NCI-H526 (cell line): ENCODE data around the gene SRRM5.
"Not testable (repeated sequence)": the region's sequence is repeated elsewhere in the genome, so short reads cannot be mapped to it uniquely, and the experiment has no call there.

Experiments used
- DNase-seq, 2 experiments: peaks; one replicate each; lab custom pipeline; 2025; lab: John Stamatoyannopoulos, UW

Gene SRRM5, protein sequence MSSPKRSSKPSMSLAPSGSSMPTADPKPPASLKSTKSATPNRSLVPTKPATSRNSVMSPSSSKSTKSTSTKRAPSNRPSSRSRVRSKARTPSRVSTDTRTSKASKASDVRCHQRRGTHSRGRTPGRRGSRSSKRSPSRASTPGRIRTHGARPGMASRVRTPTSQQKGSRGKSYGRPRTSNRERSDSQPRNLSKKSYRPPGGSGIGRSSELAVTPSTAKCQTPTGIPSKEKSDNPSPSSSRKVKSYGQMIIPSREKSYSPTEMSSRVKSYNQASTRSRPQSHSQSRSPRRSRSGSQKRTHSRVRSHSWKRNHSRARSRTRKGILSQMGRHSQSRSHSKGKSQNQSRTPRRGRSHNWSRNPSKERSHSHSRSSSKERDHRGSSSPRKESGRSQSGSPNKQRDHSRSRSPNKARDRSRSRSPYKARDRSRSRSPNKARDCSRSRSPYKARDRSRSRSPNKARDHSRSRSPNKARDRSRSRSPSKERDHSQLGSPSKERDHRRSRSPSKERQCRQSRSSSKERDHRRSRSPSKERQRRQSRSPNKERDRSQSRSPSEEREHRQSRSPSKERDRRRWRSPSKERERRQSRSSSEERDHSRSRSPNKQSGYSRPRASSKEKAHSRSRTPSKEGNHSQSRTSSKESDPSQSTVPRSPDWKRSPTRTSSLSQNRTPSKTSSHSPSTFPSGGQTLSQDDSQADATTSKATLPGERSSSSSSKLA

DNA sequence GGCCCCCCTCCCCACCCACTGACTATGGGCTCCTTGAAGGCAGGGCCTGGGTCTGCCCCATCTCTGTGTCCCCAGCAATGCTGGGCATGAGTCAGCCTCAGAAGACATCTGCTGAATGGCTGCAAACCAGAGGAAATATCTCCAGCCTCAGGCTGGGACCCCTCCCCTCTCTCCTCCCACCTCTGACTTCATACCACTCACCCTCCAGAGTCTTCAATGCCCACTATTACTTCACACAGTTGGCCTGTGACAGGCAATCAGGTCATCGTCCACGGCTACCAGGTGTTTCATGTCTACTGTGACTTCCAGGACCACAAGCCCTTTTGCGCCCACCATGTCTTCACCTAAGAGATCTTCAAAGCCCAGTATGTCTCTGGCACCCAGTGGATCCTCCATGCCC is at the start of gene SRRM5:
SRRM5 (plus strand) TSS at position 301 of the 400 bp plus-strand sequence; CDS start at position 335, 34 bp downstream.
- no peak for DNase-seq

DNA sequence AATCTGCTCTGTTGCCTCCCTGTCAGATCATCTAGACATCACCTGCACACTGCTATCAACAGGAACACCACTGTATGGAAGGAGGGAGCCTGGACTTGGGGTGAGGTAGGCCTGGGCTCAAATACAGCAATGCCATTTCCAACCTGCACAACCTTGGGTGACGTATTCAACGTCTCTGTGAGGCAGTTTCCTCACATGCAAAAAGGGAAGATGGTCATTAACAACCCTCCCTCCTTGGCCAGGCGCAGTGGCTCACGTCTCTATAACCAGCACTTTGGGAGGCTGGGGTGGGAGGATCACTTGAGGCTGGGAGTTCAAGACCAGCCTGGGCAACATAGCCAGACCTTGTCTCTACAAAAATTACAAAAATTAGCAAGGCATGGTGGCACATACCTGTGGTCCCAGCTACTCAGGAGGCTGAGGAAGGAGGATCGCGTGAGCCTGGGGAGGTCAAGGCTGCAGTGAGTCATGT is 49.6 kb upstream of the SRRM5 start:
- no peak for DNase-seq

DNA sequence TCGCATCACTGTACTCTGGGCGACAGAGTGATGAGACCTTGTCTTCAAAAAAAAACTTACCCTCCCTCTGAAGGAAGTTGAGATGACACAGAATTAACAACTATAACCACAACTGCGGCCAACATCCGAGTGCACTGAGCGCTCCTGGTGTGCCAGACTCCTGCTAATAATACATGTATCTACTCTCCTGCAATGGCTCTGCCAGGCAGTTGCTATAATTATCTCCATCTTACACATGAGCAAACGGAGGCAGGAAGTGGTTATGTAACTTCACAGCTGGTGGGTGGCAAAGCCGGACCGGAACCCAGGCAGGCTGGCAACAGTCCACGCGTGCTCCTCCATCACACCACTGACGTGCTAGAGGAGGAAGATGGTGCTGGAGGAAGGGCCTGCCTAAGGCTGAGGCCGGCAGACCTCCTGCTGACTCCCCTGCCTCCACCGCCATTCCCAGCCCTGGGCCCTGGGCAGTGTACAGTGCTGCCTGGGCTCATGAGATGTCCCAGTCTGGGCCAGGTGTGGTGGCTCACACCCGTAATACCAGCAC is 49.1 kb upstream of the SRRM5 start:
- no peak for DNase-seq

DNA sequence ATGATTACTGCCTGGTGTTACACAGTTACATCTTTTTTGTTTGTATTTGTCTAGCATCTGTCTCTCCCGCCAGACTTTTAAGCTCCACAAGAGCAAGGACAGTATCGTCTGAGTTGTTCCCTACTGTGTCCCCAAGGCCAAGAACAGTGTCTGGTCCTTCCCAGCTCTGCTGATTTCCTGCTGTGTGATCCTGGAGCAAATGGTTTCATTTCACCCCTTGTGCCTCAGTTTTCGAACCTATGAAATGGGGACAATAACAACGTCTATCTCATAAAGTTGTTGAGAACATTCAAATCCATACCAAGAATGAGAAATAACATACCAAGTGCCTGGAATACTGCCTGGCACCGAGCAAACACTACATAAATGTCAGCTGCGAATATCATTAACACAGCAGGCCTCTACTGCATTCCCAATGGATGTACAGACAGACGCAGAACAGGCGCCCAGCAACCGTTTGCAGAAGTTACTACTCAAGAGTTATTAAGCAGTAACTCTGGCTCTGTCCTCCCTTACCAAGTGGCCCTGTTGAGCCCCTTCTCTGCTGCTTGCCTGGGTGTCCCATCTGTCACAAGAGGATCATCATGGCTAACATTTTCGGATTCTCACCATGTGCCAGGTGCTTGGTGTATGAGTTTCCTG is 48.0 kb upstream of the SRRM5 start:
- no peak for DNase-seq

DNA sequence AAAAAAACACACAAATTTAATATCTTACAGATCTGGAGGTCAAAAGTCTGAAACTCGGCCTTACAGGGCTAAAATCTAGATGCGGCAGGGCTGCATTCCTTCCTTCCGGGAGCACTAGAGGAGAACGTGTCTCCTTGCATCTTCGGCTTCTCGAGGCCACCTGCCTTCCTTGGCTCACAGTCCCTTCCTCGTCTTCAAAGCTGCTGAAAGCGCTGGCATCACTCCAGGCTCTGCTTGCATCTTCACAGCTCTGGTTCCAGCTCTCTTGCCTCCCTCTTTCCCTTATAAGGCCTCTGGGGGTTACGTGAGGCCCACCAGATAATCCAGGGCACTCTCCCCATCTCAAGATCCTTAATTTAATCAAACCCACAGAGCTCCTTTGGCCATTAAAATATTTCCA is 47.1 kb upstream of the SRRM5 start:
- no peak for DNase-seq

DNA sequence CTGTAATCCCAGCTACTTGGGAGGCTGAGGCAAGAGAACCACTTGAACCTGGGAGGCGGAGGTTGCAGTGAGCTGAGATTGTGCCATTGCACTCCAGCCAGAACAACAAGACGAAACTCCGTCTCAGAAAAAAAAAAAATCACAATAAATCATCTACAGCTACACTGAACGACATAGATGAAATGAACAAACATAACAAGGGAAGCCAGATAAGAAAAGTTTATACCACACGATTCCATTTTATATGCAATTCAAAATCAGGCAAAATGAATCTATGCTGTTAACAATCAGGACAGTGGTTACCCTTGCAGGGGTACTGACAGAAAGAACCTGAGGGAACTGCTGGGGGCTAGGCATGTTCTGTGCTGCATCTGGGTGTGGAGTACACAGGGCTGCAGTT is 42.2 kb upstream of the SRRM5 start:
- DNase-seq: no peak

DNA sequence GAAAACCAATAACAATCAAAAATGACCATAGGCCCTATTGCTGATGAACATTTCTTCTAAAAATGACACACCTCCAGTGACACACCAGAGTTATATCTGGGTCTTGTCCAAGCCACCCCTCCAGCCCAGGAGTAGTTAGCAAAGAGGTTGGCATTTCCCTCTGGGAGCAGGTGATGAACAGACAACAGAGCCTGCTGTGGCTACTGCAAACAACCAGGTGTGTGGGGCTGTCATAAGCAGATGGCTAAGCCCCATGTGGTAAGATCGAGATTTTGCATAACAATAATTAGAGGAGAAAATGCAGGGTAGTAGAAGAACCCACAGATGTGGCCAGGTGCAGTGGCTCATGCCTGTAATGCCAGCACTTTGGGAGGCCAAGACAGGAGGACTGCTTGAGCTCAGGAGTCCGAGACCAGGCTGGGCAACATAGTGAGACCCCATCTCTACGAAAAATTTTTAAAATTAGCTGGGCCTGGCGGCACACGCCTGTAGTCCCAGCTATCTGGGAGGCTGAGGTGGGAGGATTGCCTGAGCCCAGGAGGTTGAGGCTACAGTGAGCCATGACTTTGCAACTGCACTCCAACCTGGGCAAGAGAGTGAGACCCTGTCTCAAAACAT is 41.6 kb upstream of the SRRM5 start:
- peak; percentile 48 to 70 for DNase-seq

DNA sequence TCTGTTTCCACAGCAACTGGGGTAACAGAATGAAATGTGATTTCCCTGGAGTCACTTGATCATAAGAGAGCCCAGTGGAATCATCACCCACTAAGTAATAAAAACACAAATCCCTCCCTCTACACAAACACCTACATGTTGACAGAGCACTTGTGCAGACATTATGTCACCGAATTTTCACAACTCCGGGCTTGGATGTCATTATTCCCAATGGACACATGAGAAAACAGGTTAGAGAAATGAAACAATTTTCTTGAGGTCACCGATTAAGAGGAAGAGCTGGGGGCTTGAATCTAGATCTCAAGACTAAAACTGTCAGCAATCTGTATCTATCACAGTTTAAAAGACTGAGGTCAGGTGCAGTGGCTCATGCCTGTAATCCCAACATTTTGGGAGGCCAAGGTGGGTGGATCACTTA is 39.7 kb upstream of the SRRM5 start:
- DNase-seq: no peak

DNA sequence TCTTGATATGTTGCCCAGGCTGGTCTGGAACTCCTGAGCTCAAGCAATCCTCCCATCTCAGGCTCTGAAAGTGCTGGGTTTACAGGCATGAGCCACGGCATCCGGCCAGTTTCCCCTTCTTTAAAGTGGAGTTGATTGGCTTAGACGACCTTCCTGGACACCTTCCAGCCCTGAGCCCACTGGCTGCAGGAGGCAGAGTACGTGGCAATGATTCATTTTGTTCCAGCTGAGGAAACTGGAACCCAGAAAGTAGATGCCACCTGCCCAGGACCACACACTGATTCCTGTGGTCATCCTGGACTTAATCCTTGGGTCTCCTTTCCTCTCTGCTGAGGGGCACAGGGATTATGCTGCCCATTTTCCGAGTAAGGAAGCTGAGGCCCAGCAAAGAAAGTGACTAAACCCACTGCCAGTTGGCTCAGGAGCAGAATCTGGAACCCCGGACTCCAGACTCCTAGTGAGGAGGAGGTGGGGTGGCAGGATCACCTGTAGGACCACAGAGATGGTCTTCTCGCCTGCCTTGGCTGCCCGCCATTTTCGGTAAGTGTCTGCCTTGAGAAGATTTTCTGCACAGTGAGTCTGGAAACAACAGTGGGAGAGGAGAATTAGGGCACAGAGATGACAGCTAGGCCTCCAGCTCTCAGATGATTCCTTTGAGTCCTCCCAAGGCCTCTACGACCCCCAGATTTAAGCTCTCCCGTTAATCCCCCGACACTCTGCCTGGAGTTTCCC is 37.3 kb upstream of the SRRM5 start:
- DNase-seq: no peak

DNA sequence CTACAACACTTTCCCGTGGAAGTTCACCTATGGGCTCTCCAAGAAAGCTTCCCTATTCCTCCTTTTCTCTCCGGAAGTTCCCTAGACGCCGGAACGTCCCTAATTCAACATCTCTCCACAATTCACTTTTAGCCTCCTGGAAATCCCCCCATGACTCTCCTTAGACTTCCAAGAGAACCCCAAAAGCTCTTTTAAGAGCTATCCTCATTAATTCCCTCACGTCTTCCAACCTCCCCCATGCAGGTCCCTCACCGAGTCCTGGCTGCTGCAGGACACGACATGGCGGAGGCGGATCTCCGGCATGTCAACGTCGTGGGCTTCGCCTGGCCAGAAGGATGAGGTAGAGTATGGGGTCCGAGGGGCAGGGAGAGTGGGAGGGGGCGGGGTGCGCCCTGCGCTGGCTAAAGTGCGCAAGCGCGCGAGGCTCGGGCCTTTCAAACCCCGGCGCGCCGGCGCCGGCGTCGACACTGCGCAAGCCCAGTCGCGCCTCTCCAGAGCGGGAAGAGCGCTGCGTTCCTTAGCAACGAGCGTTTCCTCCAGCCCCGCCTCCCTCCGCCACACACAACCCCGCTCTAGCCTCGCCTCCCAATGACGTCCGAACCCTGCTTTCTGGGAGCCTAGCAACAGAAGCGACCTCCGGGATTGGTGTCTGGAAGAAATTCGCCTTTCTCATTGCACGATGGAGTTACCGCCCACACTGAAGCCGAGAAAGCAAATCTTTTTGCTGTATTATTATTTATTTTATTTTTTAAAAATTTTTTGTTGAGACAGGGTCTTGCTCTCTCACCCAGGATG is 36.5 kb upstream of the SRRM5 start, which contains the start of the genes PINLYP and XRCC1:
PINLYP (plus strand) TSS at position 646 of the 795 bp plus-strand sequence. CDS start 1,391 bp downstream, outside the sequence.
XRCC1 (minus strand) TSS at position 372 of the 795 bp plus-strand sequence; CDS start at position 303, 69 bp downstream.
- peak; percentile 98 to 99 for DNase-seq

DNA sequence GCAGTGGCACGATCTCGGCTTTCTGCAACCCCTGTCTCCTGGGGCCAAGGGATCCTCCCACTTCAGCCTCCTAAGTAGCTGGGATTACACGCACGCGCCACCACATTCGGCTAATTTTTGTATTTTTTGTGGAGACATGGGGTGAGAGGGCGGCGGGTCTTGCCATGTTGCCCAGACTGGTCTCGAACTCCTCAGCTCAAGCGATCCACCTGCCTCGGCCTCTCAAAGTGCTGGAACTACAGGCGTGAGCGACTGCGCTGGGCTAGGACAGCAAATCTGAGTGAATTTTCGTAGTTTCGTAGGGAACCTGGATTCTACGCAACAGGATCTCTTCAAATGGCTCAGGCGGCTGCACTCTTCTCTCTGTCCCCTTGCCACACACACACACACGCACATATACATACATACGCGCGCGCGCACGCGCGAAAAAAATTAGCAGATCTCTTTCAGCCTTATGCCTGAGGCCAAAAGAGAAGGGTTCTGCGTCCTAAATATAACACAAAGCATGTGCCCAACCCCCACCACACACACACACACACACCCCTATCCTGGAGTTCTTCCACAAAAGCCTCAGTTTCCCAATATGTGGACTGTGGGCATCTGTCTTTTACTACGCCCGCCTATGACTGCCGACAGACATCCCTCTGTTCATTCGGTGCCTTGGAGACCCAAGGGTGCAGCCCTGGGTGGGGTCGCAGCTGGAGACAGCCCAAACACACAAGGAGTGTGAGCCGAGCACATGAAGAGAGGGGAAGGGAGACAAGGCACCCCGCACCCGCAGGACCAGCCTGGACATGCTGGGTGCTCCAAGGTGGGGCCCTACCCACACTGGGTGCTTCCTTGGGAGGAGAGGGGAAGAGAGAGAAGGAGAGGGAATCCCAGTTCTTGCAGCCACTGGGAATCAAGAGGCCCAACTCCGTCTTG is 35.7 kb upstream of the SRRM5 start:
- DNase-seq: no peak

DNA sequence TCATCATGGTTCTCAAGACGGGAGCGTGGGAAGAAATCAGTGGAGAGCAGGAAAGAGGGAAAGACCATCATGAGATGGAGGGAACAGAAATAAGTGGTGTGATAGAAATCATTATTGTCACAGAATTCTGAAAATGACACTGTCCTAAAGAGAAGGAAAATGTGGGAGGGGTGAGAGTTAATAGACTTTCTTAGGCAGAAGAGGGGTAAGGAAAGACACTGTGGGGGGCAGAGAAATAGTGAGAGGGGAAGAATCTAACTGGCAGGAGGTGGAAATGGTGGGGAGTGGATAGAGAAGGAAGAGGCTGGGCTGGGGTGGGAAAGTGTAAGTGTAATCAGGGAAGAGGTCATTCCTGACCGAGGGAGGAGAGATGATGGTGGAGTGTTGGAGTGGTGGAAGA is 33.1 kb upstream of the SRRM5 start:
- DNase-seq: no peak

DNA sequence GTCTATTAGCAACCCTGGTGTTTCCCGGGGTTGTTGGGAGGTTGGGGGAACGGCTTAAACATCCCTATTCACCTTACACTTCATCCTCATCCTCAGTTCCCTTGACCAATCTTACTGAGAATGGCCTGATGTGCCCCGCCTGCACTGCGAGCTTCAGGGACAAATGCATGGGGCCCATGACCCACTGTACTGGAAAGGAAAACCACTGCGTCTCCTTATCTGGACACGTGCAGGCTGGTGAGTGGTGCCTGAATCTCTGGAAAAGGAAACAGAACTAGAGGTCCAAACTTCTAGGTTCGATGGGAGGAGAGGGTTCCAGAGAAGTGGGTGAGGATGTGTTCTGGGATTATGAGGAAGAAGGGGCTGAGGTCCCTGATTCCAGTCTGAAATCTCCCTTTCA is 30.4 kb upstream of the SRRM5 start:
- no peak for DNase-seq

DNA sequence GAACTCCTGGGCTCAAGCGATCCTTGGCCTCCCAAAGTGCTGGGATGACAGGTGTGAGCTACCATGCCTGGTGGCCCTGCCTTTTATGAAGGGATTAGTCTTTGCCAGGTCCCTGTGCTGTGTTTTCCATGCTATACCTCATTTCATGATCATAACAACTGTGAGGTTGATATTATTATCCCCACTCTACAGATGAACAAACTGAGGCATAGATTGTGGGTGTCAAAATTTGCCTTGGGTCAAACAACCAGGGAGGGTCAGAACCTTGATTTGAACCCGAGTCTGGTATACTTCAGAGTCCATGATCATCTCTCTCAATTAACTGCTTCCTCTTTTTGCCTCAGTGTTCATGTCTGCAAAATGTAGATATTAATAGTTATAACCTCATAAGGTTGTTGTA is 29.4 kb upstream of the SRRM5 start:
- no peak for DNase-seq

DNA sequence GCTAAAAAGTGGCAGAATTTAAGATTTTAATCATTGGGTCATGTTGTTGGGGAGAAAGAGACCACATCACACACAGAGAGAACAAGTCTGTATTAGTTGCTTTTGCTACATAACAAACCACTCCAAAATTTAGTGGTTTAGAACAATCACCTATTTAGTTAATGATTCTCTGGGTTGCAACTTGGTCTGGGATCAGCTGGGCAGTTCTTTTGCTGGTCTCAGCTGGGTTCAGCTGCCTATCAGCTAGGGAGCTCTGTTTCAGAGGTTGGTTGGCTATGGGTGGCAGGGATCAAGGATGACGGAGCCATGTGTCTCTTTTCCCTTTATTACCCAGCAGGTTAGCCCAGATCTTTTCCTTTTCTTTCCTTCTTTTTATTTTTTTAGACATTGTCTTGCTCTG is 27.4 kb upstream of the SRRM5 start:
- no peak for DNase-seq

DNA sequence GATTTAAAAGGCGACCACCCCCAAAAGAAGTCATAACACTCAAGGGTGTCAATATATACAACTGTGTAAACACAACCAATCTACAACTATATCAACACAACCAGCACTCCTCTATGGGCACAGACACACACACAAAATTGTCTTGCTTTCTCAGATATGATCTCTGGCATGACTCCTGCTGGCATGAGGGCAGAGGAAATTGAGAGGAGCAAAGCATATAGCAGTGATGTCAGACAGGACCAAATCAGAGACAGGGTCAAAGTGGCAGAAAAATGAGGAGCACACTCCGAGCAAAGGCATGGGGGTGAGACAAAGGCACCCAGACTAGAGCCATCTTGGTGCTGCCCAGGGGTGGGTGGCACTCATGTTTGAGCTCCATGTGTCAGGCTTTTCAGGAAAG is 25.5 kb upstream of the SRRM5 start:
- no peak for DNase-seq

DNA sequence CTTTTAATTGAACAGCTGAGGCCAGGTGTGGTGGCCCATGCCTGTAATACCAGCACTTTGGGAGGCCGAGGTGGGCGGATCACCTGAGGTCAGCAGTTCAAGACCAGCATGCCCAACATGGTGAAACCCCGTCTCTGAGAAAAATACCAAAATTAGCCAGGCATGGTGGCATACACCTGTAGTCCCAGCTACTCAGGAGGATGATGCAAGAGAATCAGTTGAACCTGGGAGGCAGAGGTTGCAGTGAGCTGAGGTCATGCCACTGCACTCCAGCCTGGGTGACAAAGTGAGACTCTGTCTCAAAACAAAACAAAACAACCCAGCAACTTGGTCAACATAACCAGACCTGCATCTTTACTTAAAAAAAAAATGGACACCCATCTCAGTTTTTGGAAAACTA is 24.9 kb upstream of the SRRM5 start:
- not testable (repeated sequence) for DNase-seq

DNA sequence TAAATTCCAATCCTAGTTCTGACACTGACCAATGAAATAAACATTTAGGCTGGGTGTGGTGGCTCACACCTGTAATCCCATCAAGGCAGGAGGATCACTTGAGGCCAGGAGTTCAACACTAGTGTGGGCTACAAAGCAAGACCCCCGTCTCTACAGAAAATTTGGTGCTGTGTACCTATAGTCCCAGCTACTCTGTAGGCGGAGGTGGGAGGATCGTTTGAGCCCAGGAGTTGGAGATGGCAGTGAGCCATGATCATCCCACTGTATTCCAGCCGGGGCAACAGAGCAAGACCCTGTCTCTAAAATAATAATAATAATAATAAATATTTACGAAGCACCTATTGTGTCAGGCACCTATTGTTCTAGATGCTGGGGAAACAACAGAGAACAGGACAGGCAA is 22.6 kb upstream of the SRRM5 start:
- no peak for DNase-seq

DNA sequence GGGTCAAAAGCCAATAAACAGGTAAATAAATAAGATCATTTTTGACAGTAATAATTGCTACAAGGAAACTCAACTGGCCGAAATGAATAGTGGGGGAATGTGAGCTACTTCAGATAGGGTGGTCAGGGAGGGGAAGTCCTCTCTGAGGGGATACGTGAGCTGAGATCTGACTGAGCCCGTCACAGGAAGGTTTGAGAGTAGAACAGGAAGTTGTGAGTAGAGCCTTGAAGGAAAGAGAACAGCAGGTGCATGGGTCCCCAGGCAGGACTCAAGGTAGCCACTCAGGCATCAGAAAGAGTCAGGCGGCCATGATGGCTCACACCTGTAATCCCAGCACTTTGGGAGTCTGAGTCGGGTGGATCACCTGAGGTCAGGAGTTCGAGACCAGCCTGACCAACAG is 22.2 kb upstream of the SRRM5 start:
- DNase-seq: no peak
